ENCODE measurements around the gene EVA1A. TPM values are rescaled to one million over a fixed set of nuclear protein-coding genes. Genes with fewer than 3 reads are reported as not detected.
A peak's percentile ranks its signal among the peaks of the same experiment; 100 is the strongest.

The EVA1A gene
- total and polyA plus RNA-seq, 2 donors (not counting 1 experiment from before 2014, with no cell fraction given) = 22.8 to 31.7 TPM

DNA sequence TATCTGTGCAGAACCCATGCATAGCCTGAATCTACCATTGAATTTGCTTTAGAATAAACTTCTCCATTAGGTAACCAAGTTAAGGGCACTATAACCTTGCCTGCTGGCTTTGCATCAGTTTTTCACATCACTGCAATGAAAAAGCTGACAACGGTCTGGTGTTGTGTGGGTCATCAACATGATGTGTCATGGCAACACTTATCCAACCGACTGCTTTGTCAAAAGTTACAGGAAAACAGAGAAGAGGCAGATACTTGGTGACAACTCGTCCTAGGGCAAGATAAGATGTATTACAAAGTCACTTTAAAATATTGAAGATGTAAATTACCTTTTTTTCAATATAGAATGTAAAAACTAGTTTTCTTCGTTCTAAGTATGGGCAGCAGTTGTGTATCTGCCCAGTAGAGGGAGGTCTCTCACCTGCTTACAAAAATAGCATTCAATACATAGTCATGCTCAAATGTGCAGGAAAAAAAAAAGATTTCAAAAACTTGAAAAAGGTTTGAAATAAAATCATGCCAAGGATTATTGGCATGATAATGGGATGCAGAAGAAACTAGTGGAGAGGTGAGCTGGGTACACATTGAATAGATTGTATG, 96.3 kb downstream of the EVA1A start:
- no peak overlapping the region for H2AFZ ChIP-seq (ENCODE audit: low read length)
- no peaks in the 10 kb centered on the region for H3K4me1 ChIP-seq (ENCODE audit: control insufficient read depth, extremely low read depth, insufficient read depth, low read length)
- peak; percentile 28 to 53 for DNase-seq (ENCODE audit: low read depth in 2 of 2)
- TF ChIP-seq EZH2 (IDR thresholded peaks at IDR 0.05; ENCODE audit: low read length, missing control alignments) = no peak
- TF ChIP-seq, protein P1, sequence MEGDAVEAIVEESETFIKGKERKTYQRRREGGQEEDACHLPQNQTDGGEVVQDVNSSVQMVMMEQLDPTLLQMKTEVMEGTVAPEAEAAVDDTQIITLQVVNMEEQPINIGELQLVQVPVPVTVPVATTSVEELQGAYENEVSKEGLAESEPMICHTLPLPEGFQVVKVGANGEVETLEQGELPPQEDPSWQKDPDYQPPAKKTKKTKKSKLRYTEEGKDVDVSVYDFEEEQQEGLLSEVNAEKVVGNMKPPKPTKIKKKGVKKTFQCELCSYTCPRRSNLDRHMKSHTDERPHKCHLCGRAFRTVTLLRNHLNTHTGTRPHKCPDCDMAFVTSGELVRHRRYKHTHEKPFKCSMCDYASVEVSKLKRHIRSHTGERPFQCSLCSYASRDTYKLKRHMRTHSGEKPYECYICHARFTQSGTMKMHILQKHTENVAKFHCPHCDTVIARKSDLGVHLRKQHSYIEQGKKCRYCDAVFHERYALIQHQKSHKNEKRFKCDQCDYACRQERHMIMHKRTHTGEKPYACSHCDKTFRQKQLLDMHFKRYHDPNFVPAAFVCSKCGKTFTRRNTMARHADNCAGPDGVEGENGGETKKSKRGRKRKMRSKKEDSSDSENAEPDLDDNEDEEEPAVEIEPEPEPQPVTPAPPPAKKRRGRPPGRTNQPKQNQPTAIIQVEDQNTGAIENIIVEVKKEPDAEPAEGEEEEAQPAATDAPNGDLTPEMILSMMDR (conservative IDR thresholded peaks at IDR 0.05 in 1 of 2, IDR thresholded peaks at IDR 0.05 in 1 of 2; ENCODE audit: low read depth in 1 of 2, low read length in 2 of 2) = peak; percentile 80 to 81
- no peaks in the 10 kb centered on the region for H4K20me1 ChIP-seq (ENCODE audit: control insufficient read depth, extremely low read depth, insufficient read depth, low read length)
- H3K9me3 ChIP-seq (ENCODE audit: control insufficient read depth, insufficient read depth, low read depth, low read length) = no peaks in the 10 kb centered on the region
- no peaks in the 10 kb centered on the region for H3K36me3 ChIP-seq (ENCODE audit: control insufficient read depth, insufficient read depth, low read length)
- H3K9ac ChIP-seq (ENCODE audit: insufficient read depth, low read length) = no peak overlapping the region
- no peak overlapping the region for H3K27ac ChIP-seq (ENCODE audit: insufficient read depth, low read length)
- no peak overlapping the region for H3K4me2 ChIP-seq (ENCODE audit: extremely low read depth, insufficient read depth, low read length)
- no peaks in the 10 kb centered on the region for H3K27me3 ChIP-seq (ENCODE audit: control insufficient read depth, insufficient read depth, low read length)
- H3K79me2 ChIP-seq (ENCODE audit: control insufficient read depth, insufficient read depth, low read length) = no peaks in the 10 kb centered on the region
- H3K4me3 ChIP-seq (replicated peaks in 1 of 4; ENCODE audit: control extremely low read depth in 1 of 4, insufficient read depth in 1 of 4, low read depth in 3 of 4, low read length in 4 of 4) = no peak overlapping the region

DNA sequence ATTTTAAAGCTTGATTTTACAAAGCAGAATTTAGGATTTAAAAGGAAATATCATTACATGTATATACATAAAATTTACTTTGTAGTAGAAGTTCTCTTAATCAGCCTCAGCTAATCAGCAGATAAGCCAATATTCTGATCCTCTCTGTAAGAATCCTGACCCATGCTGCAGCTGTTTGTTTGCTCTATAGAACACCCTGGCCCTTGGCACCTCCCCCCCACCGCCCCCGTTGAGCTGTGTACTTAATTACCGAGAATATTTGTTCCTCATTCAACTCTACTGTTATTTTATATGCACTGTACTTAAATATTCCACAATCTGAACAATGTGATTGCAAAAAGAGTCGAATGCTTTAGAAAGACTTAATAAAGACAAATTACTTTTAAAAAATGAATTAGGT, 98.0 kb downstream of the EVA1A start:
- Histone ChIP-seq H3K79me2 (ENCODE audit: control insufficient read depth, insufficient read depth, low read length) (no peaks in the 10 kb centered on the region), H2AFZ (ENCODE audit: low read length) (no peak overlapping the region), H3K4me3 (replicated peaks in 1 of 4; ENCODE audit: control extremely low read depth in 1 of 4, insufficient read depth in 1 of 4, low read depth in 3 of 4, low read length in 4 of 4) (no peak overlapping the region), H3K4me2 (ENCODE audit: extremely low read depth, insufficient read depth, low read length) (no peak overlapping the region), H3K27ac (ENCODE audit: insufficient read depth, low read length) (no peak overlapping the region), H3K9me3 (ENCODE audit: control insufficient read depth, insufficient read depth, low read depth, low read length) (no peaks in the 10 kb centered on the region), H3K4me1 (ENCODE audit: control insufficient read depth, extremely low read depth, insufficient read depth, low read length) (no peaks in the 10 kb centered on the region), H3K36me3 (ENCODE audit: control insufficient read depth, insufficient read depth, low read length) (no peaks in the 10 kb centered on the region), H4K20me1 (ENCODE audit: control insufficient read depth, extremely low read depth, insufficient read depth, low read length) (no peaks in the 10 kb centered on the region), H3K27me3 (ENCODE audit: control insufficient read depth, insufficient read depth, low read length) (peaks cover 8% of the 10 kb centered on the region), H3K9ac (ENCODE audit: insufficient read depth, low read length) (no peak overlapping the region)
- TF ChIP-seq, protein P1 (conservative IDR thresholded peaks at IDR 0.05 in 1 of 2, IDR thresholded peaks at IDR 0.05 in 1 of 2; ENCODE audit: low read depth in 1 of 2, low read length in 2 of 2) = no peak
- TF ChIP-seq EZH2 (IDR thresholded peaks at IDR 0.05; ENCODE audit: low read length, missing control alignments) = no peak
- no peak for DNase-seq (ENCODE audit: low read depth in 2 of 2)

DNA sequence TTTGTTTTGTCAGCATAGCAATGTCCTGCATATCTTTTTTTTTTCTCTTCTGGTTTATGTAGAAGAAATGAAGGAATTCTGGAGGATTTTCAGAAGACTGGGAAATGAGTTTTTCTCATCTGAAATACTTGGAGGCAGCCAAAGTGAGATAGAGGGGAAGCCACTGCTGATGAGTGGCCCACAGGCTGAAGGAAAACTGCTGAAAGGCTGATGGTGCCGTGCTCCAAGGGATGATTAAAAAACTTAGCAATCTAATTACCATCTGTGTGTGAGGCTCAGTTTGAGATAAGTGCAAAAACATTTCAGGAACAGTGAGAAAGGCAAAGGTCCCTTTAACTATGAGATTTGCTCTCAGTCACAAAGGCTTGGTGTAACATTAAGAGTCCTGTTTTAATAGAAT, 98.5 kb downstream of the EVA1A start:
- no peak overlapping the region for H3K4me3 ChIP-seq (replicated peaks in 1 of 4; ENCODE audit: control extremely low read depth in 1 of 4, insufficient read depth in 1 of 4, low read depth in 3 of 4, low read length in 4 of 4)
- DNase-seq (ENCODE audit: low read depth in 2 of 2) = no peak

More for the DNA sequence above, 98.5 kb downstream of the EVA1A start:
- Histone ChIP-seq H3K9ac (ENCODE audit: insufficient read depth, low read length) (no peak overlapping the region), H3K36me3 (ENCODE audit: control insufficient read depth, insufficient read depth, low read length) (no peaks in the 10 kb centered on the region), H4K20me1 (ENCODE audit: control insufficient read depth, extremely low read depth, insufficient read depth, low read length) (no peaks in the 10 kb centered on the region), H3K9me3 (ENCODE audit: control insufficient read depth, insufficient read depth, low read depth, low read length) (no peaks in the 10 kb centered on the region), H3K27ac (ENCODE audit: insufficient read depth, low read length) (no peak overlapping the region), H3K4me1 (ENCODE audit: control insufficient read depth, extremely low read depth, insufficient read depth, low read length) (no peaks in the 10 kb centered on the region), H3K27me3 (ENCODE audit: control insufficient read depth, insufficient read depth, low read length) (peaks cover 8% of the 10 kb centered on the region), H2AFZ (ENCODE audit: low read length) (no peak overlapping the region), H3K4me2 (ENCODE audit: extremely low read depth, insufficient read depth, low read length) (no peak overlapping the region), H3K79me2 (ENCODE audit: control insufficient read depth, insufficient read depth, low read length) (no peaks in the 10 kb centered on the region)
- TF ChIP-seq, protein P1 (conservative IDR thresholded peaks at IDR 0.05 in 1 of 2, IDR thresholded peaks at IDR 0.05 in 1 of 2; ENCODE audit: low read depth in 1 of 2, low read length in 2 of 2) = no peak
- no peak for TF ChIP-seq EZH2 (IDR thresholded peaks at IDR 0.05; ENCODE audit: low read length, missing control alignments)

All from fibroblast of lung (primary cell).